Kidney tubule cell (primary cell): Measurements from ENCODE around the gene ABHD12.
A peak's percentile ranks its signal among the peaks of the same experiment; 100 is the strongest.
"Not testable (repeated sequence)": the region's sequence is repeated elsewhere in the genome, so short reads cannot be mapped to it uniquely, and the experiment has no call there.

Source experiments
- DNase-seq: peaks from one replicate; pipeline ENCODE4 v3.0.0-alpha.2; 2018; ENCODE audit warnings: low spot score

Gene ABHD12

GRCh38 chr20:25353747-25354705 lies 36.6 kb downstream of the ABHD12 start:
- no peak for DNase-seq

DNA sequence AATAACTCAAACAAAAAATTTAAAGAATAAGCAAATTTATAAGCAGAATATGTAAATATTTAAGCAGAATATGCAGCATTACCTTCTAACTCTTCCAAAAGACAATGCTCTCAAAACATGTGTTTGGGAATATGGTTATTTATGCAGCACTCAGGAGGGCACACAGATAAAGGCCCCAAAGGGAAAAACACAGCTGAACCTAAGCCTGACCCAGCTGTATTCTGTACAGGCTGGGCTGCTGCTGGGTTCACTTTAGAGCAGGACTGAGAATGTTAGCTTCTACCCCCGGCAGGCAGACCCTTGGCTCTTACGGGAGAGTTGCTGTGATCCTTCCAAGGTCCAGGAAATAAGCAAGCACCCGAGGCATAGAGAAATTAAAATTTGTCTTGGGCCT lies 37.3 kb downstream of the ABHD12 start:
- DNase-seq: no peak

GRCh38 chr20:25352746-25353145 lies 37.9 kb downstream of the ABHD12 start:
- DNase-seq: no peak

GRCh38 chr20:25351024-25351360 lies 39.6 kb downstream of the ABHD12 start:
- DNase-seq: no peak

GRCh38 chr20:25346349-25346748 lies 44.3 kb downstream of the ABHD12 start:
- no peak for DNase-seq

DNA sequence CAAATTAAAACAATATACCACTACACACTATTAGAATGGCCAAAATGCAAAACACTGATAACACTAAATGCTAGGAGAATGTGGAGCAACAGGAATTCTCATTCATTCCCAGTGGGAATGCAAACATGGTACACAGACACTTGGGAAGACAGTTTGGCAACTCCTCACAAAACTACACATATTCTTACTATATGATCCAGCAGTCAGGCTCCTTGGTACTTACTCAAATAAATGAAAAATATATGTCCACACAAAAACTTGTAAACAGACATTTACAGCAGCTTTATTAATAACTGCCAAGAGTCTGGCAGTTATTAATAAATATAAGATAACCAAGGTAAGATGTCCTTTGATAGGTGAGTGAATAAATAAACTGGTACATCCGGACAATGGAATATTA lies 44.9 kb downstream of the ABHD12 start:
- DNase-seq: no peak

DNA sequence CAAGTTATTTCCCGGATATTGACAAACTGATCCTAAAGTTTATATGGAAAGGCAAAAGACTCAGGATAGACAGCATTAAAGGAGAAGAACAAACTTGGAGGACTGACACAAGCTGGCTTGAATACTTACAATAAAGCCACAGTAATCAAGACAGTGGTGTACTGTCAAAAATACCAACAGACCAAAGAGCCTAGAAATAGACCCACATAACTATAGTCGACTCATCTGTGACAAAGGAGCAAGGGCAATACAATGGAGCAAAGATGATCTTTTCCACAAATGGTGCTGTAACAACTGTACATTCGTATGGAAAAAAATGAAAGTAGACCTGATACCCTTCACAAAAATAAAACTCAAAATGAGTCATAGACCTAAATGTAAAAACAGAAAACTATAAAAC lies 46.0 kb downstream of the ABHD12 start:
- peak; percentile 34 for DNase-seq

DNA sequence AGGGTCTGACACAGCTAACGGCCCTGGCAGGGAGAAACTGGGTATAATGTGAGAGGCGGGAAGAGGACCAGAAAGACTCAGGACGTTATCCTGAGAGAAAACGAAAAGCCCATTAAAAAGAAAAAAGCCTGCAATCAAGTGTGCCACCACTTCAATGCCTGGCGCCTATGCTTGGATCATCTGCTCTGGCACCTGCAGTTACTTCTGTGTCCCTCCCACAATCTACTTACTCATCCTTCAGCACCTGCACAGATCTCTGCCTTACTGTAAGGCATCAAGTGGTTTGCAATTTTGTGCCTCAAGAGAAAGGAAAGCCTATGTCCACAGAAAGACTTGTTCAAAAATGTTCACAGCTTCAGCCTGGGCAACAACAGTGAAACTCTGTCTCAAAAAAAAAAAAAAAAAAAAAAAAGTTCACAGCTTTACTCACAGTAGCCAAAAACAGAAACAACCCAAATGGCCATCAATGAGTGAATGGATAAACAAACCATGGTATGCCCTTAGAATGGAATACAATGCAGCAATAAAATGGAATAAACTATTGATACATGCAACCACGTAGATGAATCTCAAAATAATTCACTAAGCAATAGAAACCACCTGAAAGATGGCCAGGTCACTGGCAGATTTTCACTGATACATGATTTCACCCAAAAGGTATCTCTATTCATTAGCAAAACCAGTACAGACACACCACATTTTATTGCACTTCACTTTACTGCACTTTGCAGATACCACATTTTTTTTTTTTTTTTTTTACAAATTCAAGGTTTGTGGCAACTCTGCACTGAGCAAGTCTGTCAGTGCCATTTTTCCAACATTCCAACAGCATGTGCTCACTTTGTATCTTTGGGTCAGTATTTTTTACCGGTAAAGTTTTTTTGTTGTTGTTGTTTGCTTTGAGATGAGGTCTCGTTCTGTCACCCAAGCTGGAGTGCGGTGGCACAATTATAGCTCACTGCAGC lies 48.6 kb downstream of the ABHD12 start:
- peak; percentile 56 for DNase-seq

GRCh38 chr20:25340380-25340779 lies 50.3 kb downstream of the ABHD12 start:
- DNase-seq: no peak

- peak; percentile 72 for DNase-seq
These were observed 51.0 kb downstream of the ABHD12 start for GRCh38 chr20:25339608-25340007.

- no peak for DNase-seq
These were observed 52.3 kb downstream of the ABHD12 start for GRCh38 chr20:25338112-25339023.

DNA sequence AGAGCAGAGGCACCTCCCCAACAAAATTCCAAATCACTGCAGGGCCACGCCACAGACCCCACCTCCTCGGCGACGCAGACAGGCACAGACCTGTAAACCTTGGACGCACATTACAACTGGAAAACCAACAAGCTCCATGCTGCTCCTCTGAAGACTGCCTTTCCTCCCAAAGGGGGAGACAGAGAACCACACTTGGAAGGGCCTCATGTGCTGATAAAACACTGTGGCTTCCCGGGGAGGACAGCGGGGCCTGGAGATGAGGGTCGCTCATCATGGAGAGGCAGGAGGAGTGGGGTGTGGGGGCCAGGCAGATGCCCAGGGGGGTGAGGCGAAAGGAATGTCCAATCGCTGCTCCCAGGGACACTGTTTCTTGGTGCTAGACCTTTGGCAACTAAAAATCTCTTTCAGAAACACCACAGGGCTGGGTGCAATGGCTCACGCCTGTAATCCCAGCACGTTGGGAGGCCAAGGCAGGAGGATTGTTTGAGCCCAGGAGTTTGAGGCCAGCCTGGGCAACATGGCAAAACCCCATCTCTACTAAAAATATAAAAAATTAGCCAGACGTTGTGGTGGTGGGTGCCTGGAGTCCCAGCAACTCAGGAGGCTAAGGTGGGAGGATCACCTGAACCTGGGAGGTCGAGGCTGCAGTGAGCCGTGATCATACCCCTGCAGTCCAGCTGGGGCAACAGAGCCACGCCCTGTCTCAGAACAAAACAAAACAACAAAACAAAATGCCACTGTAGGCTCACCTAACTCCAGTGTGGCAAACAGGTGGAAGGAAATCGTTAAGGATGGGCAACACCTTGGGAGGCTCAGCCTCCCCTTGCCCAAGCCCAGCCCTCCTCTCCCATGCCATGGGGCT lies 53.8 kb downstream of the ABHD12 start:
- peak; percentile 29 for DNase-seq

DNA sequence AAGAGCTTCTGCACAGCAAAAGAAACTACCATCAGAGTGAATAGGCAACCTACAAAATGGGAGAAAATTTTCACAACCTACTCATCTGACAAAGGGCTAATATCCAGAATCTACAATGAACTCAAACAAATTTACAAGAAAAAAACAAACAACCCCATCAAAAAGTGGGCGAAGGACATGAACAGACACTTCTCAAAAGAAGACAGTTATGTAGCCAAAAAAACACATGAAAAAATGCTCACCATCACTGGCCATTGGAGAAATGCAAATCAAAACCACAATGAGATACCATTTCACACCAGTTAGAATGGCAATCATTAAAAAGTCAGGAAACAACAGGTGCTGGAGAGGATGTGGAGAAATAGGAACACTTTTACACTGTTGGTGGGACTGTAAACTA lies 55.7 kb downstream of the ABHD12 start:
- not testable (repeated sequence) for DNase-seq

- DNase-seq: no peak
These were observed 61.6 kb downstream of the ABHD12 start for GRCh38 chr20:25328954-25329498.

- DNase-seq: peak; percentile 57
These were observed 63.0 kb downstream of the ABHD12 start for GRCh38 chr20:25327521-25328235.

- no peak for DNase-seq
These were observed 64.6 kb downstream of the ABHD12 start for GRCh38 chr20:25325997-25326396.

DNA sequence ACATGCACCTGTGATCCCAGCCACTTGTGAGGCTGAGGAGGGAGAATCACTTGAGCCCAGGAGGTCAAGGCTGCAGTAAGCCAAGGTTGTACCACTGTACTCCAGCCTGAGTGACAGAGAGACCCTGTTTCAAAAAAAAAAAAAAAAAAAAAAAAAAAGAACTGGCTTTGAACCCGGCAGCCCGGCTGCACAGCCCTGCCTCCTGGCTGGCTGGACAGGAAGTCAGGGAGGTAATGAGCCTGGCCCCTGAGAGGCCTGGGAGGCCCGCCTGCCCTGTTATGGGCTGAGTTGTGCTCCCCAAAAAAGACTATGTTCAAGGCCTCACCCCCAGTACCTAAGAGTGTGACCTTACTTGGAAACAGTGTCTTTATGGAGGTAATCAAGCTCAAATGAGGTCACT lies 65.6 kb downstream of the ABHD12 start:
- no peak for DNase-seq

DNA sequence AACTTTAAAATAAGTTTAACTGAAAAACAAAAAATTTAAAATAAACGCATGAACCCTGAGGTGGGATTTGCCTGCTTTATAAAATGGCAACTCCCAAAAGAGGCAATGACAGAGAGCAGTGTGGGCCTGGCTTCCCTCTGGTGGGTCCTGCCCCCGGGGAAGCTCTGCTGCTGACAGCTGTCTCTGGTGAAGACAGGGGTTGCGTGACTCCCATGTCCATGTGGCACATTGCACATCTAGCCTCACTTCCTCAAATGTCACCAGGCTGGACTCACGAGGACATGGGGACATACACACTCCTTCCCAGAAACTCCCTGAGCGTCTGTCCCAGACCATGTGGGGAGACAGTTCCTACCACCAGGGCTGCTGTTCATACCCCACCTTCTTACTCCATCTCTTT lies 66.2 kb downstream of the ABHD12 start:
- no peak for DNase-seq

- DNase-seq: no peak
These were observed 67.0 kb downstream of the ABHD12 start for GRCh38 chr20:25323496-25324246.
